Left cardiac atrium (tissue), 2 donors: ENCODE results near the gene MLLT1. TPM values are rescaled to one million over a fixed set of nuclear protein-coding genes. Genes with fewer than 3 reads are reported as not detected.

Experiments
- total RNA-seq, 2 donors: library from RNA; stranded (reverse); fragmentation: NEBNext Ultra II Directional; extraction: Animal tissue kit (Norgen Biotek cat#: 25700); gene quantifications; one replicate each; pipeline ENCODE4 v1.2.1, GENCODE V29; 2021
- donor health status: DM: no; HTN: yes; CAD: no; lungs with severe emphysema.
- donor health status: DM: yes; HTN: yes; CAD: no.

MLLT1 gene
- total RNA-seq, 2 donors from 2014 or later = 40.1 to 51.4 TPM

Other genes starting within 250 kb of the MLLT1 start
- 10 to 100 TPM; 10.5 to 11.5 TPM for gene RFX2, start 169.5 kb downstream of the MLLT1 start, total RNA-seq
- not detected for gene ACSBG2, start 144.3 kb downstream of the MLLT1 start, total RNA-seq
- gene ACER1, start 53.6 kb upstream of the MLLT1 start, total RNA-seq = not detected
- gene CLPP, start 81.6 kb upstream of the MLLT1 start, total RNA-seq = 10 to 100 TPM; 65.7 to 71.7 TPM
- gene ALKBH7, start 92.8 kb upstream of the MLLT1 start, total RNA-seq = 100 to 1,000 TPM in 1 of 2 donors, 10 to 100 TPM in 1; 93.7 to 107 TPM
- gene PSPN, start 96.0 kb upstream of the MLLT1 start, total RNA-seq = 1 to 10 TPM in 1 of 2 donors, under 1 TPM in 1; 0.92 to 1.1 TPM
- gene GTF2F1, start 113.2 kb upstream of the MLLT1 start, total RNA-seq = 10 to 100 TPM; 29.6 to 33.0 TPM
- gene KHSRP, start 144.8 kb upstream of the MLLT1 start, total RNA-seq = 100 to 1,000 TPM in 1 of 2 donors, 10 to 100 TPM in 1; 99.3 to 135 TPM
- gene SLC25A41, start 153.8 kb upstream of the MLLT1 start, total RNA-seq = under 1 TPM; 0.18 TPM
- 10 to 100 TPM; 58.8 to 69.2 TPM for gene SLC25A23, start 179.8 kb upstream of the MLLT1 start, total RNA-seq
- gene CRB3, start 184.3 kb upstream of the MLLT1 start, total RNA-seq = not detected
- 1 to 10 TPM; 1.1 to 1.9 TPM for gene DENND1C, start 201.8 kb upstream of the MLLT1 start, total RNA-seq
- 1 to 10 TPM in 1 of 2 donors, under 1 TPM in 1; 0.94 to 4.2 TPM for gene TUBB4A, start 222.3 kb upstream of the MLLT1 start, total RNA-seq